Mesothelial cell of epicardium (in vitro differentiated cells): ENCODE measurements around the gene JPH3. TPM values are rescaled to one million over a fixed set of nuclear protein-coding genes. Genes with fewer than 3 reads are reported as not detected.

Experiments used
- DNase-seq, 2 experiments: peaks; one replicate each; pipeline ENCODE4 v3.0.0; 2021; ENCODE audit warnings: low spot score in 2 of 2; ENCODE audit not compliant: unreplicated experiment in 2 of 2
- H3K27ac Mint-ChIP-seq: 2 replicates; pipeline ENCODE4 v1.8.0; 2021; ENCODE audit warnings: mixed read lengths
- H3K27me3 Mint-ChIP-seq: 2 replicates; pipeline ENCODE4 v1.8.0; 2021; ENCODE audit warnings: low read depth, mixed read lengths
- H3K36me3 Mint-ChIP-seq: 2 replicates; pipeline ENCODE4 v1.8.0; 2021; ENCODE audit warnings: mixed read lengths
- H3K4me1 Mint-ChIP-seq: 2 replicates; pipeline ENCODE4 v1.8.0; 2021; ENCODE audit warnings: mixed read lengths
- H3K4me3 Mint-ChIP-seq: 2 replicates; pipeline ENCODE4 v1.8.0; 2021; ENCODE audit warnings: mild to moderate bottlenecking, moderate library complexity, mixed read lengths
- H3K9me3 Mint-ChIP-seq: 2 replicates; pipeline ENCODE4 v1.8.0; 2021; ENCODE audit warnings: mixed read lengths
- total RNA-seq: library from RNA; stranded (reverse); gene quantifications from 3 replicates; pipeline ENCODE4 v1.2.1, GENCODE V29; 2021
- TF ChIP-seq, protein P1 (sequence below): fragments of 200-600 bp; sonication (generic); IDR thresholded peaks from one replicate; pipeline ENCODE4 v1.5.0; 2021; ENCODE audit warnings: antibody characterized with exemption; ENCODE audit not compliant: unreplicated experiment

Gene JPH3
- total RNA-seq, 1 donor from 2014 or later: 16.8 TPM

DNA sequence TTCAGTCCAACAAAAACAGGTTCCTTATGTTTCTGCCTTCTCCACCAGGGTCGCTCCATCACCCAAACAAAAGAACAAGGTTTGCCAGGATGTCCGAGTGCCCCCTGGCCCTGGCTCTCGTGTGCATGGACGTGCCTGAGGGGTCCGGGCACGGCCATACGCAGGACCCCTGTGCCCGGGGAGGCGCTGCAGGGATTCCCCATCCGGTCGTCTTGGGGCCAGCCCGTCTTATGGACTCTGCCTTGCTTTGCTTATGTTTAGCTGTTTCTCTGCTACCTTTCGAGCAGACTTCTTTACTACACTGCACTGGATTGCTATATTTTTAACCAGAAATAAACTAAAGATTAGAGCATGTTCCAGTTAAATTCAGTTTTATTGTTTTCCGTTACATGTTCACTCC is 95.5 kb downstream of the JPH3 start:
- Mint-ChIP-seq H3K27ac (no peak overlapping the region), H3K4me3 (no peak overlapping the region), H3K27me3 (no peaks in the 10 kb centered on the region), H3K36me3 (peaks cover 3% of the 10 kb centered on the region), H3K9me3 (no peaks in the 10 kb centered on the region), H3K4me1 (no peaks in the 10 kb centered on the region)
- TF ChIP-seq, protein P1, sequence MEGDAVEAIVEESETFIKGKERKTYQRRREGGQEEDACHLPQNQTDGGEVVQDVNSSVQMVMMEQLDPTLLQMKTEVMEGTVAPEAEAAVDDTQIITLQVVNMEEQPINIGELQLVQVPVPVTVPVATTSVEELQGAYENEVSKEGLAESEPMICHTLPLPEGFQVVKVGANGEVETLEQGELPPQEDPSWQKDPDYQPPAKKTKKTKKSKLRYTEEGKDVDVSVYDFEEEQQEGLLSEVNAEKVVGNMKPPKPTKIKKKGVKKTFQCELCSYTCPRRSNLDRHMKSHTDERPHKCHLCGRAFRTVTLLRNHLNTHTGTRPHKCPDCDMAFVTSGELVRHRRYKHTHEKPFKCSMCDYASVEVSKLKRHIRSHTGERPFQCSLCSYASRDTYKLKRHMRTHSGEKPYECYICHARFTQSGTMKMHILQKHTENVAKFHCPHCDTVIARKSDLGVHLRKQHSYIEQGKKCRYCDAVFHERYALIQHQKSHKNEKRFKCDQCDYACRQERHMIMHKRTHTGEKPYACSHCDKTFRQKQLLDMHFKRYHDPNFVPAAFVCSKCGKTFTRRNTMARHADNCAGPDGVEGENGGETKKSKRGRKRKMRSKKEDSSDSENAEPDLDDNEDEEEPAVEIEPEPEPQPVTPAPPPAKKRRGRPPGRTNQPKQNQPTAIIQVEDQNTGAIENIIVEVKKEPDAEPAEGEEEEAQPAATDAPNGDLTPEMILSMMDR: no peak
- no peak for DNase-seq

DNA sequence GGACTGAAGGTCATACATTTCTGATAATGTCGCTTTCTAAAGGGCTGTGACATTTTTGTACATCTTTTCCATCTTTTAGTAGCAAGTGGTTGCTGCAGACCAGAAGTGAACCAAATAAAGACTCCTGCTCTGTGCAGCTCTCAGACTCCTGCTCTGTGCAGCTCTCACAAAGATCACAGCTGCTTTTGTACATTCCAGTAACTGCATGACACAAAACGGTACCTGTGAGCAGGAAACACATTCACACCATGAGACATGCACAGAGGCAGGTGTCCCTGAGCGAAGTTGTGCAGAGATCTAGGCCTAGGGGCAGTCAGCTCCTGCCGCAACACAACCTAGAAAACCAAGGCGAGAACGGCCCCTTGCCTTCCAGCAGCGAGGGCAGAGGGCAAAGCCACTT is 95.9 kb downstream of the JPH3 start:
- Mint-ChIP-seq H3K9me3 (no peaks in the 10 kb centered on the region), H3K36me3 (peaks cover 4% of the 10 kb centered on the region), H3K4me1 (no peaks in the 10 kb centered on the region), H3K27ac (no peak overlapping the region), H3K4me3 (no peak overlapping the region), H3K27me3 (no peaks in the 10 kb centered on the region)
- TF ChIP-seq, protein P1: no peak
- no peak for DNase-seq

DNA sequence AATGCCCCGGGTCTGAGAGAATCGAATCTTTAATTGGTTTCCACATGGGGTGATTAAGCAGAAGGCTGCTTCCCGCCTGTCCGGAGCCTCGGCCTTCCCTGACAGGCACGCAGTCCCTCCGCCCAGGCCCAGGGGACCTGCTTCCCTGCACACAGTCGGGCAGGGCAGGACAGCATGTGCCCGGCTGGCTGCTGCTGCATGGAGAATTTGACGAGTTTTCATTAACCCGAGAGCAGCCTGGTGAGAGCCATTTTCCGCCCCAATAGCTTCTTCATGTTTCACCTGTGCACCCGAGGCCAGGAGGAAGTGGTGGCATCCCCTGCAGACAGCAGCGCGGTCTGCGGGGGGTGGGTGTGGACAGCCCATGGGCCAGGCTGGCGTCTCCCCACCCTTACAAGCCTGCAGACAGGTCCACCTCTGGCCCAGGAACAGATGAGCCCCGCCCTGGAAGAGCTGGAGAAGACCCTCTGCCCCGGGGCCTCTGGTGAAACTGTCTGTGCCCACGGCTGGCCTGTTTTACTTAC is 96.4 kb downstream of the JPH3 start:
- H3K9me3 Mint-ChIP-seq: no peaks in the 10 kb centered on the region
- H3K27ac Mint-ChIP-seq: no peak overlapping the region
- H3K27me3 Mint-ChIP-seq: no peaks in the 10 kb centered on the region
- TF ChIP-seq, protein P1: no peak
- peaks cover 6% of the 10 kb centered on the region for H3K36me3 Mint-ChIP-seq
- DNase-seq: no peak
- H3K4me3 Mint-ChIP-seq: no peak overlapping the region
- H3K4me1 Mint-ChIP-seq: no peaks in the 10 kb centered on the region

DNA sequence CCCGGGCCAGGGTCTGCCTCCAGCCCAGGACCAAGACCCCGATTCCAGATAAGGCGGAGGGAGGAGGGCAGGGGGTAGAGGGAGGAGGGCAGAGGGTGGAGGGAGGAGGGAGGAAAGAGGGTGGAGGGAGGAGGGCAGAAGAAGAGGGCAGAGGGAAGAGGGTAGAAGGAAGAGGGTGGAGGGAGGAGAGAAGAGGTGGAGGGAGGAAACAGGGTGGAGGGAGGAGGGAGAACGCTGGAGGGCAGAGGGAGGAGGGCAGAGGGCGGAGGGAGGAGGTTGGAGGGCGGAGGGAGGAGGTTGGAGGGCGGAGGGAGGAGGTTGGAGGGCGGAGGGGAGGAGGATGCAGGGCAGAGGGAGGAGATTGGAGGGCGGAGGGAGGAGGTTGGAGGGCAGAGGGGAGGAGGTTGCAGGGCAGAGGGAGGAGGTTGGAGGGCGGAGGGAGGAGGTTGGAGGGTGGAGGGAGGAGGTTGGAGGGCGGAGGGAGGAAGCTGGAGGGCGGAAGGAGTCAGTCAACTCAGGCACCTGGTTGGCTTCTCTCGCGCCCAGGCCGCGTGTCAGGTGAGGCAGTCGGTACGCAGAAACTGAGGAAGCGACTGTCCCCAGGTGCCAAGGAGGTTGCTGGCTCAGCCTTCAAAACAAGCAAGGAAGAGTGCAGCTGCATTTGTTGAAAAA is 98.2 kb downstream of the JPH3 start:
- Mint-ChIP-seq H3K27ac (no peak overlapping the region), H3K4me1 (no peaks in the 10 kb centered on the region), H3K4me3 (no peak overlapping the region), H3K27me3 (no peaks in the 10 kb centered on the region), H3K36me3 (peaks cover 6% of the 10 kb centered on the region), H3K9me3 (no peaks in the 10 kb centered on the region)
- TF ChIP-seq, protein P1: no peak
- DNase-seq: no peak

DNA sequence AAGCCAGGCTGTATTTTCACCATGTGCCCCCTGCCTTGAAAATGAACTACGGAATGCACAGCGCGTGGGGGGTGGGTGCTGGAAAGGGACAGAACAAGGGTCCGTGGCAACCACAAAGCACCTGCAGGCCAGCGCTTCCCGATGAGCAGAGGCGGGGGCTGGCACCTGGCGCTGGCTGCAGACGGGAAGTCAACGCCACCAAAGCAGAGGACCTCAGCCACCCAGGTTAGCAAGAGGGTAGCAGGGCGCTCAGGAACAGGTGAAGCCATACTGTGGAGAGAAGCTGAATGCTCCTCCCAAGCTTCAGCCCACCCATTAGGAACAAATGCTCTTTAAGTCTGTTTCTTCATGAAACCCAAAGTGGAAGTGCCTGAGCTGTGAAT is 98.8 kb downstream of the JPH3 start:
- no peak for DNase-seq
- H3K36me3 Mint-ChIP-seq: peaks cover 6% of the 10 kb centered on the region
- H3K27me3 Mint-ChIP-seq: no peaks in the 10 kb centered on the region
- H3K4me3 Mint-ChIP-seq: no peak overlapping the region
- TF ChIP-seq, protein P1: no peak
- no peak overlapping the region for H3K27ac Mint-ChIP-seq
- no peaks in the 10 kb centered on the region for H3K9me3 Mint-ChIP-seq
- H3K4me1 Mint-ChIP-seq: no peaks in the 10 kb centered on the region
